CD4-positive, alpha-beta T cell (primary cell): ENCODE data around the gene CDH24. TPM values are rescaled to one million over a fixed set of nuclear protein-coding genes. Genes with fewer than 3 reads are reported as not detected.

Experiments
- ATAC-seq: fragments of 200-7000 bp; cut with Tn5 transposase; one replicate; pipeline ENCODE4 v1.10.0; 2022; ENCODE audit warnings: mild to moderate bottlenecking; ENCODE audit not compliant: poor library complexity
- CTCF ChIA-PET: fragments of 350-600 bp; sonication (Branson Sonifier 250); formaldehyde crosslinking; loops from one replicate; lab custom pipeline; 2021; ENCODE audit warnings: antibody characterized with exemption, inconsistent platforms; lab: Charles Lee
- POLR2A ChIA-PET: fragments of 350-600 bp; sonication (Branson Sonifier 250); formaldehyde crosslinking; loops from one replicate; lab custom pipeline; 2021; ENCODE audit warnings: antibody characterized with exemption, inconsistent platforms; lab: Charles Lee
- DNase-seq, 14 experiments: peaks; one replicate each; pipeline ENCODE4 v3.0.0-alpha.2; 2013 to 2020; ENCODE audit warnings: mixed read lengths in 2 of 14
- H3K27ac ChIP-seq, 2 donors: one replicate each; pipeline versions ENCODE4 v1.5.1 to v1.7.0; 2013; ENCODE audit warnings: low read length in 2 of 2, low read depth in 1 of 2, mild to moderate bottlenecking in 1 of 2
- H3K27me3 ChIP-seq, 2 experiments: 1 replicate in 1 of 2; 2 replicates in 1 of 2; pipeline versions ENCODE4 v1.6.1 to v1.7.0; 2013; ENCODE audit warnings: low read length in 2 of 2, control low read depth in 1 of 2, mild to moderate bottlenecking in 1 of 2, moderate library complexity in 1 of 2; ENCODE audit not compliant: insufficient read depth in 2 of 2, control insufficient read depth in 1 of 2
- H3K36me3 ChIP-seq: one replicate; pipeline ENCODE4 v1.6.1; 2013; ENCODE audit warnings: low read length, control low read depth; ENCODE audit not compliant: insufficient read depth
- H3K4me1 ChIP-seq: one replicate; pipeline ENCODE4 v1.6.1; 2013; ENCODE audit warnings: low read length, control low read depth; ENCODE audit not compliant: insufficient read depth
- H3K4me3 ChIP-seq: one replicate; pipeline ENCODE4 v1.5.1; 2013; ENCODE audit warnings: mild to moderate bottlenecking, low read length, moderate library complexity
- H3K9me3 ChIP-seq, 2 experiments: 1 replicate in 1 of 2; 2 replicates in 1 of 2; pipeline versions ENCODE4 v1.6.1 to v1.7.0; 2013; ENCODE audit warnings: low read length in 2 of 2, mild to moderate bottlenecking in 2 of 2, control low read depth in 1 of 2, moderate library complexity in 1 of 2; ENCODE audit not compliant: control insufficient read depth in 1 of 2, insufficient read depth in 1 of 2
- H3K27ac Mint-ChIP-seq: one replicate; pipeline ENCODE4 v1.8.0; 2020; ENCODE audit warnings: mixed read lengths
- H3K27me3 Mint-ChIP-seq: one replicate; pipeline ENCODE4 v1.8.0; 2021; ENCODE audit warnings: mixed read lengths
- H3K36me3 Mint-ChIP-seq: one replicate; pipeline ENCODE4 v1.8.0; 2021; ENCODE audit warnings: low read depth, mixed read lengths
- H3K4me1 Mint-ChIP-seq: one replicate; pipeline ENCODE4 v1.8.0; 2021; ENCODE audit warnings: low read depth, mixed read lengths
- H3K4me3 Mint-ChIP-seq: one replicate; pipeline ENCODE4 v1.8.0; 2020; ENCODE audit warnings: mild to moderate bottlenecking, mixed read lengths
- H3K9me3 Mint-ChIP-seq: one replicate; pipeline ENCODE4 v1.8.0; 2020; ENCODE audit warnings: mixed read lengths
- intact Hi-C, 2 experiments: fragments of 100-400 bp; cut with DNase I in 1 of 2; cut with micrococcal nuclease in 1 of 2; formaldehyde crosslinking; loops; one replicate each; pipeline versions ENCODE4 v1.15.1 to v1.9.0; 2023 to 2025; cut with DNase I, micrococcal nuclease
- total RNA-seq, 174 experiments: library from RNA in 2 of 174; stranded (reverse) in 2 of 174; gene quantifications; one replicate each; pipeline ENCODE4 v1.2.3 and lab custom pipeline; 2021 to 2026
- TF ChIP-seq, protein P1 (sequence below): fragments of 200-600 bp; IDR thresholded peaks from one replicate; pipeline ENCODE4 v1.8.0; 2022; ENCODE audit warnings: antibody characterized with exemption, mild to moderate bottlenecking

CDH24 gene
- total RNA-seq, 2 experiments from 2014 or later: 3.3 to 3.7 TPM

DNA sequence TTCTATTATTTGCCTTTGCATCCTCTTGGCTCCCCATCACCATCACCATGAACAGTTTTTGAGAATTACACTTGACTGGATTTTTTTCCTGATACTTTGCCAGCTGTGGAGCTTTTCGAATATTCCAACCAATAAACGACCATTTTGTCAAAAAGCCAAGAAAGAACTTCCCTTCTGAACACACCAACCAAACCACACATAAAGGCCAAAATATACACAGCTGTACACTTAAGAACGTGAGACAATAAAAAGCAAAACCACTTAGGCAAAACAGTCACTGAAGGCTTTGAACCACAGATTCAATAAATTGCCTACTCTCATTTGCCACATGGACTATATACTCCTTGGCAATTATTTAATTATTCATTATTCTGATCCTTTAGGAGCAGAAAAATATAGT, 48.5 kb downstream of the CDH24 start:
- H3K36me3 ChIP-seq: no peaks in the 10 kb centered on the region
- H3K27ac Mint-ChIP-seq: peak overlapping the region; percentile 93
- H3K4me3 Mint-ChIP-seq: peak overlapping the region; percentile 95
- ATAC-seq: no peak
- peaks cover 26% of the 10 kb centered on the region for H3K4me1 ChIP-seq
- H3K27me3 Mint-ChIP-seq: no peaks in the 10 kb centered on the region
- H3K9me3 ChIP-seq: no peaks in the 10 kb centered on the region
- ChIA-PET CTCF (interaction anchor here (0.9 to 1.1 kb wide), 3 partner anchors 14 to 60 kb away, joined by 3 to 4 read pairs (median 3); no protein-coding TSS in a partner anchor), POLR2A (interaction anchor here (1.1 to 3.9 kb wide), 2 partner anchors 12 to 86 kb away, joined by 4 to 71 read pairs; partner anchors contain the start of genes ACIN1 and C14orf119)
- no peak overlapping the region for H3K27ac ChIP-seq
- TF ChIP-seq, protein P1, sequence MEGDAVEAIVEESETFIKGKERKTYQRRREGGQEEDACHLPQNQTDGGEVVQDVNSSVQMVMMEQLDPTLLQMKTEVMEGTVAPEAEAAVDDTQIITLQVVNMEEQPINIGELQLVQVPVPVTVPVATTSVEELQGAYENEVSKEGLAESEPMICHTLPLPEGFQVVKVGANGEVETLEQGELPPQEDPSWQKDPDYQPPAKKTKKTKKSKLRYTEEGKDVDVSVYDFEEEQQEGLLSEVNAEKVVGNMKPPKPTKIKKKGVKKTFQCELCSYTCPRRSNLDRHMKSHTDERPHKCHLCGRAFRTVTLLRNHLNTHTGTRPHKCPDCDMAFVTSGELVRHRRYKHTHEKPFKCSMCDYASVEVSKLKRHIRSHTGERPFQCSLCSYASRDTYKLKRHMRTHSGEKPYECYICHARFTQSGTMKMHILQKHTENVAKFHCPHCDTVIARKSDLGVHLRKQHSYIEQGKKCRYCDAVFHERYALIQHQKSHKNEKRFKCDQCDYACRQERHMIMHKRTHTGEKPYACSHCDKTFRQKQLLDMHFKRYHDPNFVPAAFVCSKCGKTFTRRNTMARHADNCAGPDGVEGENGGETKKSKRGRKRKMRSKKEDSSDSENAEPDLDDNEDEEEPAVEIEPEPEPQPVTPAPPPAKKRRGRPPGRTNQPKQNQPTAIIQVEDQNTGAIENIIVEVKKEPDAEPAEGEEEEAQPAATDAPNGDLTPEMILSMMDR: no peak
- no peak for DNase-seq
- peaks cover 52% of the 10 kb centered on the region for H3K4me1 Mint-ChIP-seq
- H3K9me3 Mint-ChIP-seq: no peaks in the 10 kb centered on the region
- H3K4me3 ChIP-seq: no peak overlapping the region
- H3K36me3 Mint-ChIP-seq: no peaks in the 10 kb centered on the region
- H3K27me3 ChIP-seq: no peaks in the 10 kb centered on the region
- intact Hi-C loops: no loop called here

GRCh38 chr14:23006544-23007419, 50.5 kb downstream of the CDH24 start:
- no peaks in the 10 kb centered on the region for H3K36me3 ChIP-seq
- peaks cover 26% of the 10 kb centered on the region for H3K4me1 ChIP-seq
- intact Hi-C loops: loop anchor here (1.0 to 2.0 kb wide), 4 partner anchors 24 to 50 kb away; partner anchors contain the start of genes AJUBA (in 1 of the 2) and PSMB5 (in 1 of the 2)
- peak; percentile 92 to 99 (median 96) for DNase-seq
- H3K27ac ChIP-seq: peak overlapping the region; percentile 83 to 84
- peak overlapping the region; percentile 80 for H3K4me3 ChIP-seq
- H3K27ac Mint-ChIP-seq: peak overlapping the region; percentile 93
- H3K9me3 Mint-ChIP-seq: no peaks in the 10 kb centered on the region
- CTCF ChIA-PET: interaction anchor here (0.5 to 2.9 kb wide), 31 partner anchors 9 to 451 kb away, joined by 3 to 42 read pairs (median 6); partner anchors contain the start of genes ACIN1, C14orf119, CDH24 and HAUS4
- POLR2A ChIA-PET: interaction anchor here (0.7 to 3.9 kb wide), 34 partner anchors 9 to 1480 kb away, joined by 3 to 71 read pairs (median 7); partner anchors contain the start of genes ACIN1, AJUBA, C14orf119 and CDH24
- TF ChIP-seq, protein P1: peak; percentile 60
- H3K36me3 Mint-ChIP-seq: no peaks in the 10 kb centered on the region
- H3K9me3 ChIP-seq: no peaks in the 10 kb centered on the region
- ATAC-seq: peak; percentile 94
- no peaks in the 10 kb centered on the region for H3K27me3 ChIP-seq
- H3K4me3 Mint-ChIP-seq: peak overlapping the region; percentile 95
- peaks cover 52% of the 10 kb centered on the region for H3K4me1 Mint-ChIP-seq
- no peaks in the 10 kb centered on the region for H3K27me3 Mint-ChIP-seq

GRCh38 chr14:23006188-23006534, 51.2 kb downstream of the CDH24 start:
- Histone ChIP-seq H3K4me3 (peak overlapping the region; percentile 80), H3K36me3 (no peaks in the 10 kb centered on the region), H3K9me3 (no peaks in the 10 kb centered on the region), H3K27ac (peak overlapping the region; percentile 83 to 84), H3K4me1 (peaks cover 26% of the 10 kb centered on the region), H3K27me3 (no peaks in the 10 kb centered on the region)
- ChIA-PET CTCF (interaction anchor here (1.1 to 2.9 kb wide), 25 partner anchors 10 to 436 kb away, joined by 3 to 42 read pairs (median 7); partner anchors contain the start of genes ACIN1, C14orf119, CDH24 and OXA1L), POLR2A (interaction anchor here (0.7 to 3.9 kb wide), 24 partner anchors 11 to 1480 kb away, joined by 3 to 71 read pairs (median 10); partner anchors contain the start of genes ACIN1, AJUBA, C14orf119 and CDH24)
- TF ChIP-seq, protein P1: no peak
- peak overlapping the region; percentile 95 for H3K4me3 Mint-ChIP-seq
- no peaks in the 10 kb centered on the region for H3K36me3 Mint-ChIP-seq
- ATAC-seq (no peak), DNase-seq (no peak)
- intact Hi-C loops: loop anchor here (1.0 to 2.0 kb wide), 2 partner anchors 23 to 28 kb away; partner anchors contain the start of genes AJUBA (in 1 of the 2) and PSMB5 (in 1 of the 2)
- peaks cover 52% of the 10 kb centered on the region for H3K4me1 Mint-ChIP-seq
- peak overlapping the region; percentile 93 for H3K27ac Mint-ChIP-seq
- H3K27me3 Mint-ChIP-seq: no peaks in the 10 kb centered on the region
- H3K9me3 Mint-ChIP-seq: no peaks in the 10 kb centered on the region
